NOMO-1 (cell line): ENCODE measurements around the gene PARP8.
"Not testable (repeated sequence)": the region's sequence is repeated elsewhere in the genome, so short reads cannot be mapped to it uniquely, and the experiment has no call there.

Source experiments
- DNase-seq, 2 experiments: peaks; one replicate each; lab custom pipeline; 2025; ENCODE audit not compliant: unreplicated experiment in 2 of 2; lab: John Stamatoyannopoulos, UW

PARP8 gene

DNA sequence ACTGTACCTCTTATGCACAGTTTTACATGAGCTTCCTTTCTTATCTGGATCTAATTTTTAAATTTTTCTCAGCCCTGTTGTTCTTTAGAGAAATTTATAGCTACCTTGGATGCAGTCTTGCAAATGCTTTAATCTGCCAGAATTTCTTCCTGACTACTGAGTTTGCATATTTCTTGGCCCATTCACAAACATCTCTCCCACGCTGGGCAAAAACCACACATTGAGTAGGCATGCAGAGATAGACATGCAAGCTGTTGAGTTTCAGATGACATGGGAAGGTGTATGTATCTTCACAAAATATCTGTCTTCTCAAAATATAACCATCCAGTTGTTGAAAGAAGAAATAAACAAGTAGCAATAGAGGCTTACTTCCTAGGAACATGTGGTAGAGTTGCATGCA lies 101.2 kb downstream of the PARP8 start:
- DNase-seq = no peak

DNA sequence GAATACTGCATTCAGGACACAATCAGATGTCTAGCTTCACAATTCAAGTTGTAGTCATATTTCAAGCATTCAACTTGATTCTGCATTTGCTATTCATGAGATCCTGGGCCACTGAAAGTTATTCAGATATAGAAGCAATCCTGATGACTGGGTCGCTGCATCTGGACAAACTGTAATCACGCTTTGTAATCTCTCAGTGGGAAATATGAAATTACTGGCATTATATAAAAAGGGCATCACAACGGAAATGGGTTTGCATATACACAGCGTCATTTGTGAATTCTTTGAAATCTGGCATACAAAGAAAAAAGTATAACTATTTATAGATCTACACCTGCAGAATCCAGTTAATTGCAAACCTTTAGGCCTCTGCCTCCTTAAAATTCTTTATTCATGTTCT lies 102.2 kb downstream of the PARP8 start:
- no peak for DNase-seq

GRCh38 chr5:50770441-50770840 lies 104.0 kb downstream of the PARP8 start:
- DNase-seq = no peak

- not testable (repeated sequence) for DNase-seq
Observed at GRCh38 chr5:50774446-50775175, 108.2 kb downstream of the PARP8 start.

DNA sequence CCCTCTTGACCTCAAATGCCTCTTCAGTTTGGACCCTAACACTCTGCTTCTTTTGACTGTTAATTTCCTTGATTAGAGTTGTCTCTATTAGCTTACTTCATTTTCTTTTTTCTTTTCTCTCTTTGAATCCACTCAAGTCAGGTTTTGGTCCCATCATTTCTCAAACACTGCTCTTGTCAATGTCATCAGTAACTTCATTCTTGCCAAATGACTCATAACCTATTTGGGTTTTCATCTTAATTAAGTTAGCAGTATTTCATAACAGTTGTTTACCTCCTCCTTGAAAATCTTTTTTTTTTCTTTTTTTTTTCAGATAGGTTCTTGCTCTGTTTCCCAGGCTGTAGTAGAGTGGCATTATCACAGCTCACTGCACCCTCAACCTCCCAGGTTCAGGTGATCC lies 119.6 kb downstream of the PARP8 start:
- no peak for DNase-seq

- no peak for DNase-seq
Observed at GRCh38 chr5:50791813-50792212, 125.4 kb downstream of the PARP8 start.

DNA sequence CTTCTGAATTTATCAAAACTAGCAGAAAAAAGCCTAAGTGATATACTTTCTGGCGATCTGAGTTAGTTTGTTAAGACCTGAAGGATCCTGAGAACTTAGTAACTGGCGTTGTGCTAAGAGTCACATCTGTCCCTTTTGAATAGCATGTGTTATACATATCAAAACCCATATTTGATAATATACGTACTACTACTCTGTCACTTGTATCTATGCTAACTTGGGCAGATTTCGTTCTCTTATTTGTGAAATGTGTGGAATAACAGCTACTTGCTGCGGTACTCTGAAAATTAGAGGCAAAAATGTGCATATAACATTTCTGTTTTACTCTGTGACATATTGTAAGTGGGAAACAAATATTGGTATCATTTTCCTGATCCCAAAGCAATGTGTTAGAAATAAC lies 126.4 kb downstream of the PARP8 start:
- DNase-seq = no peak

GRCh38 chr5:50794812-50795211 lies 128.4 kb downstream of the PARP8 start:
- no peak for DNase-seq

DNA sequence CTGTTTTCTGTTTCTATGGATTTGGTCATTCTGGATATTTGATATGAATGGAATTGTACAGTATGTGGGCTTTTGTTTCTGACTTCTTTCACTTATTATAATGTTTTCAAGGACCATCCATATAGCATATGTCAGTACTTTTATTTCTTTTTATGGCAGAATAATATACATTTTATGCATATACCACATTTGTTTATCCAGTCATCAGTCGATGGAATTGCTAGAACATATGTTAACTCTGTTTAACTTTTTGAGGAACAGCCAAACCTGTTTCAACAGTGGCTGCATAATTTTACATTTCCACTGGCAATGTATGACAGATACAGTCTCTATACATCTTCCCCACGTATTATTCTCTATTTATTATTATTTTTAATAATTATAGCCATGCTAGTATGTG lies 131.6 kb downstream of the PARP8 start:
- no peak for DNase-seq

DNA sequence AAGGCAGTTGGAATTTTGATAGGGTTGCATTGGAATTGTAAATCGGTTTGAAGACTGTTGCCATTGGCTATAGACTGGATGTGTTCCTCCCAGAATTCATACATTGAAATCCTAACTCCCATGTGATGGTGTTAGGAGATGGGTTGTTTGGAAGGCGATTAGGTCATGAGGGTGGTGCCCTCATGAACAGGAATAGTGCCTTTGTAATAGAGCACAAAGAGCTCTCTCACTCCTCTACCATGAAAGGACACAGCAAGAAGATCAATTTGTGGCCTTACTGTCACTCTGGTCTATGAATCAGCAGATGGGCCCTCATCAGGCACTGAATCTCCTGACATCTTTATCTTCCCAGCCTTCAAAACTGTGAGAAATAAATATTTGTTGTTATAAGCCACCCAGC lies 133.2 kb downstream of the PARP8 start:
- DNase-seq = no peak

DNA sequence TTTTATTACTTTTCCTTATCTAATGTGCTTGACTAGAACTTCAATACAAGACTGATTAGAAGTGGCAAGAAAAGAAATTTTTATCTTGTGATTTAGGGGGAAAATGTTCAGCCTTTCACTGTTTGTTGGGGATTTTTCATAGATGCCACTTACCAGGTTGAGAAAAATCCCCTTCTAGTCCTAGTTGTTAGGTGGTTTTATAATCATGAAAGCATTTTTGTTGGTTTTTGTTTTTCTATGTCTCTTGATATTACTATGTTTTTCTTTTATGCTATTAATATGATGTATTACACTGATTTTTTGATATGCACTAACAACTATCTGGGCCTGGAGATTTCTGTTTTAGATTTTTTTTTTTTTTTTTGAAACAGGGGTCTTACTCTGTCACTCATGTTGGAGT lies 134.0 kb downstream of the PARP8 start:
- no peak for DNase-seq

DNA sequence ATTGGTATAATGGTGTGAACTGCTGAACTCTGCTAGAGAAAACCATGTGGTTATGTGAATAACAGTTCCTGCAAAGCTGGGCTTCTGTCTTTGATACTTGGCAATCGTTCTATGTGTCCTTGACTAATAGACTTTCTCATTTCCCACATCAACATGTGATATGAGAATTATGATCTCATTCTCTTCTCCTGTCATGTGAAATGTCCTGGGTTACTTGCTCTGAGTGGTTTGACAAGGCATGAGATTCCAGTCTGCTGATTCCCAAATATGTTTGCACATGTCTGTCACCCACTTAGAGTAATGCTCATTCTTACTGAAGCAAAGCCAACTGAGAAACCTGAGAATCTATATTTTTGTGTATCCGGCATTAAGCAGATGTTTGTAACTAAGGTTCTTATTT lies 141.2 kb downstream of the PARP8 start:
- no peak for DNase-seq

GRCh38 chr5:50808406-50808805 lies 142.0 kb downstream of the PARP8 start:
- DNase-seq = no peak

GRCh38 chr5:50811746-50812145 lies 145.3 kb downstream of the PARP8 start:
- DNase-seq = not testable (repeated sequence)

GRCh38 chr5:50813691-50814090 lies 147.3 kb downstream of the PARP8 start:
- no peak for DNase-seq

DNA sequence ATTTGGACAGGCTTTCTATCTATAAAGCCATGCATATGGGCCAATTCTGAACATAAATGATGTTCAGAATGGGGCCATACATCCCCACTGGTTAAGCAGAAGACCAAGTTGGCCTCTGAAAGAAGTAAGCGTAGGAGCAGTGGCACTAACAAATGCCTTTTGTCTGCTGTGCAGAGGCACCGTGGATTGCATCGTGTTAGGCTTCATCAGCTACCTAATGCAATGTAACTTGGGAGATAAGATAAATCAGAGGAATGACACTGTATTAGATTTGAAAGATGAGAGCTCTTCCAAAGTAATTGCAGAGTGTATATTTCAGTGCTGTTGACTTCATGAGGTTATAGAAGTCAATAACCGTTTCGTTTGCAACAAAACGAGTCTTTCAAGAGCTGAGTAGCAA lies 148.1 kb downstream of the PARP8 start:
- no peak for DNase-seq

- DNase-seq = no peak
Observed at GRCh38 chr5:50822046-50822445, 155.6 kb downstream of the PARP8 start.

- DNase-seq = no peak
Observed at GRCh38 chr5:50822761-50823160, 156.3 kb downstream of the PARP8 start.

DNA sequence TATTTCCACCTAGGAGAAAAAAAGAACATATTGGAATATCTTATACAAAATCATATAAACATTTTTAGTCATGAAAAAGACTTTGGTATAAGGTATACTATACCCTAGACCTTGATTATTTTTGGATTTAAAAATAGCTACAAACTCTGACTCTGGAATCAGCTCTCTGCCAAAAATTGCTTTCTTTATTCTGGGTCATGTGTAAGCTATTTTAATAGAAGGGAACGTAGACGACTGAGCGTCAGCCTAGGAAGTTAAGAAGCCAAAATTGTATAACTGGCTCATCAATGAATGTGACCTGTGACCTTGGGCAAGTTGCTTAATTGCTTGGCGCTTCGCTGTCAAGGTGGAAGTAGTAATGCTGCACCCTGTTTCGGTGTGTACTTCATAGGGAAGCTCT lies 157.1 kb downstream of the PARP8 start:
- no peak for DNase-seq

GRCh38 chr5:50824109-50824508 lies 157.7 kb downstream of the PARP8 start:
- no peak for DNase-seq

DNA sequence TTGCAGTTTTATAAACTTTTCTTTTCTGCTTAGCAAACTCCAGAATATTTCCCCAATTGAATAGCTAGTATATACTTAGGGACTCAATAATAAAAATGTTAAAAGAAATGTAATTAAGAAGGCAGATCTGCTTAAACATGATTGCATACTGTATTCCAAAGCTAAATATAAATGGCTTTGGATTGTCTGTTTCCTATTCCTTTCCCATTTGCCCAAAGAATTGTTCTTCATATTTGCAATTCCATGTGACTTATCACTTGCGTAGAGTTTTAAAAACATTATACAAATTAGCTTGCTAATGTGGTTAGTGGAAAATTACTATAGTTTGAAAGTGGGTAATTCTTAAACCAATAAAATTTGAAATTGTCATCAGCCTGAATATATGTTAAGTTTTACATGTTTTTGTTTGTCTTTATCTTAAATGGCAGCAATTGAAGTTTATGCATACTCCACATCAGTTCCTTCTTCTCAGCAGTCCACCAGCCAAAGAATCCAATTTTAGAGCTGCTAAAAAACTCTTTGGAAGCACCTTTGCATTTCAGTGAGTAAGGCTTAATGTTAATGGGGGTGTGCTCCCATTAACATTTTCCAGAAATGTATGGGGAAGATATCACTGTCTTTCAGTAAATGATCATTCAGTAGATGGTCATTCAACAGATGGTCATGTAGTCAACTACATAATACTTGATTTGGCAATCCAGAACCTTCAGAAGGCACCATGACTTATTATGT lies 161.2 kb downstream of the PARP8 start:
- no peak for DNase-seq

DNA sequence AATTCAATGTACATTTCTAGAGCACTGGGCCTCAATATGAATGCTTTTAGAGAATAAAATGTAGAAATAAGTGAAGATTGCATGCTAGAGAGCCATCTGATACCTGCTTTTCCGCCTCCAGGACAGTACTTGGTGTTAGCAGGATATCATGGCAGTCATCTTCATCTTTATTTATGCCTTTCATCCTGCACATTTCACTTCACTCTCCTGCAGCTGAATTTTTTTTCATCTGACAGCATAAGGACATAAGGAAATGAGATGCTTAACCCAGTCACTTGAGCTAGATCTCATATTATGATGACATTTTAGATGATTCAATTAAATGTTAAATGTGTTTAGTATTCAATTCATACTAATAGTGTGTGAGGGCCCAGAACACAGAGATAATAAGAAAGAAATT lies 162.6 kb downstream of the PARP8 start:
- DNase-seq = no peak
